H1 (cell line): ENCODE results near the gene DPH6. TPM values are rescaled to one million over a fixed set of nuclear protein-coding genes. Genes with fewer than 3 reads are reported as not detected.

Experiments used
- CEBPB ChIP-seq: IDR thresholded peaks from 2 replicates; pipeline ENCODE4 v1.6.1; 2012; ENCODE audit warnings: low read depth, low read length
- HDAC6 ChIP-seq: IDR thresholded peaks from one replicate; pipeline ENCODE4 v1.7.1; 2012; ENCODE audit warnings: low read depth, mild to moderate bottlenecking, inconsistent platforms, low read length, moderate library complexity
- KDM4A ChIP-seq: IDR thresholded peaks from one replicate; pipeline ENCODE4 v1.7.1; 2012; ENCODE audit warnings: low read depth, mild to moderate bottlenecking, moderate library complexity, low read length, inconsistent platforms; ENCODE audit not compliant: severe bottlenecking
- NANOG ChIP-seq: IDR thresholded peaks from 2 replicates; pipeline ENCODE4 v1.6.1; 2011; ENCODE audit warnings: low read length, low read depth, mild to moderate bottlenecking, inconsistent platforms; ENCODE audit not compliant: insufficient read depth, poor library complexity, severe bottlenecking
- PHF8 ChIP-seq: fragments of 200-600 bp; sonication (generic); conservative IDR thresholded peaks from 2 replicates; pipeline ENCODE4 v1.7.1; 2012; ENCODE audit warnings: low read depth, mild to moderate bottlenecking, inconsistent platforms, low read length, moderate library complexity
- RFX5 ChIP-seq: IDR thresholded peaks from 2 replicates; pipeline ENCODE4 v1.6.1; 2011; ENCODE audit warnings: low read depth, low read length, improper control_type of control experiment, borderline replicate concordance
- SIN3A ChIP-seq, 2 experiments: IDR thresholded peaks in 1 of 2; conservative IDR thresholded peaks in 1 of 2; 2 replicates each; pipeline ENCODE4 v1.6.1; 2011 to 2012; ENCODE audit warnings: low read length in 2 of 2, improper control_type of control experiment in 1 of 2, low read depth in 1 of 2, mild to moderate bottlenecking in 1 of 2
- TAF7 ChIP-seq: optimal IDR thresholded peaks from 2 replicates; pipeline ENCODE3; 2011; ENCODE audit warnings: low read depth, mild to moderate bottlenecking, inconsistent platforms, low read length, moderate library complexity, borderline replicate concordance
- YY1 ChIP-seq: IDR thresholded peaks from 2 replicates; pipeline ENCODE4 v1.6.1; 2011; ENCODE audit warnings: low read depth, mild to moderate bottlenecking, low read length
- polyA plus RNA-seq, 7 experiments: library from polyadenylated mRNA; depleted of rRNA in 3 of 7; stranded (reverse) in 5 of 7; unstranded in 2 of 7; fragments of >200 nt in 5 of 7; fragments of 200-250 nt in 2 of 7; gene quantifications; 1 replicate in 5 of 7; 2 replicates in 1 of 7; 4 replicates in 1 of 7; pipeline versions ENCODE4 v1.2.1 to v1.2.3, GENCODE V29; 2011 to 2013; ENCODE audit warnings: missing spikeins in 2 of 7, mixed read lengths in 2 of 7
- total RNA-seq: library from RNA; stranded (reverse); fragmentation: NEBNext Ultra II Directional; extraction: Animal tissue kit (Norgen Biotek cat#: 25700); gene quantifications from 2 replicates; pipeline ENCODE4 v1.2.1, GENCODE V29; 2021
- TF ChIP-seq, protein P1 (sequence below): fragments of 300-600 bp; sonication (generic); IDR thresholded peaks from 2 replicates; pipeline ENCODE4 v1.7.1; 2012; ENCODE audit warnings: low read length, moderate library complexity, mild to moderate bottlenecking, inconsistent platforms; ENCODE audit not compliant: insufficient replicate concordance
- TF ChIP-seq, protein P2 (sequence below): IDR thresholded peaks from 2 replicates; pipeline ENCODE4 v1.6.1; 2012; ENCODE audit warnings: inconsistent platforms

DPH6 gene
- total and polyA plus RNA-seq, 2 of the 8 experiments (the other 6 are each of a cell fraction or from before 2014, with no cell fraction given): 21.6 to 30.5 TPM

DNA sequence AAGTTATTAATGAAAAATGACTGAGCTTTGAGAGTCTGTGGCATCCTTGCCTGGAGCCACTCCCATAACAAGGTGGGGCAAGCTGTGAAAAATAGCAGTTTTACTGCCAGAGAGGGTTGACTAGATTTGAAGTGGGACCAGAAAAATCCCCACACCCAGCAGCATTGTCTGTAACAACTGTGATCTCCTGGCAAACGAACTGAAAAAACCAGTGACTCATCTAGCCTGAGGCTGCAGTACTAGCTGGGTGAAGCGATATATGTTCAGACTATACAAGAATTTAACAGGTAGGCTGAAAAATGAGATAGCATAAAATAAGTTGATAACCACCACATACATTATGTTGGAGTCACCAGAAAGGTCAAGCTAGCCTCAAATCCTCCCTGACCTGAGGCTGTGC is 64.0 kb downstream of the DPH6 start (continued):
- TF ChIP-seq, protein P1, sequence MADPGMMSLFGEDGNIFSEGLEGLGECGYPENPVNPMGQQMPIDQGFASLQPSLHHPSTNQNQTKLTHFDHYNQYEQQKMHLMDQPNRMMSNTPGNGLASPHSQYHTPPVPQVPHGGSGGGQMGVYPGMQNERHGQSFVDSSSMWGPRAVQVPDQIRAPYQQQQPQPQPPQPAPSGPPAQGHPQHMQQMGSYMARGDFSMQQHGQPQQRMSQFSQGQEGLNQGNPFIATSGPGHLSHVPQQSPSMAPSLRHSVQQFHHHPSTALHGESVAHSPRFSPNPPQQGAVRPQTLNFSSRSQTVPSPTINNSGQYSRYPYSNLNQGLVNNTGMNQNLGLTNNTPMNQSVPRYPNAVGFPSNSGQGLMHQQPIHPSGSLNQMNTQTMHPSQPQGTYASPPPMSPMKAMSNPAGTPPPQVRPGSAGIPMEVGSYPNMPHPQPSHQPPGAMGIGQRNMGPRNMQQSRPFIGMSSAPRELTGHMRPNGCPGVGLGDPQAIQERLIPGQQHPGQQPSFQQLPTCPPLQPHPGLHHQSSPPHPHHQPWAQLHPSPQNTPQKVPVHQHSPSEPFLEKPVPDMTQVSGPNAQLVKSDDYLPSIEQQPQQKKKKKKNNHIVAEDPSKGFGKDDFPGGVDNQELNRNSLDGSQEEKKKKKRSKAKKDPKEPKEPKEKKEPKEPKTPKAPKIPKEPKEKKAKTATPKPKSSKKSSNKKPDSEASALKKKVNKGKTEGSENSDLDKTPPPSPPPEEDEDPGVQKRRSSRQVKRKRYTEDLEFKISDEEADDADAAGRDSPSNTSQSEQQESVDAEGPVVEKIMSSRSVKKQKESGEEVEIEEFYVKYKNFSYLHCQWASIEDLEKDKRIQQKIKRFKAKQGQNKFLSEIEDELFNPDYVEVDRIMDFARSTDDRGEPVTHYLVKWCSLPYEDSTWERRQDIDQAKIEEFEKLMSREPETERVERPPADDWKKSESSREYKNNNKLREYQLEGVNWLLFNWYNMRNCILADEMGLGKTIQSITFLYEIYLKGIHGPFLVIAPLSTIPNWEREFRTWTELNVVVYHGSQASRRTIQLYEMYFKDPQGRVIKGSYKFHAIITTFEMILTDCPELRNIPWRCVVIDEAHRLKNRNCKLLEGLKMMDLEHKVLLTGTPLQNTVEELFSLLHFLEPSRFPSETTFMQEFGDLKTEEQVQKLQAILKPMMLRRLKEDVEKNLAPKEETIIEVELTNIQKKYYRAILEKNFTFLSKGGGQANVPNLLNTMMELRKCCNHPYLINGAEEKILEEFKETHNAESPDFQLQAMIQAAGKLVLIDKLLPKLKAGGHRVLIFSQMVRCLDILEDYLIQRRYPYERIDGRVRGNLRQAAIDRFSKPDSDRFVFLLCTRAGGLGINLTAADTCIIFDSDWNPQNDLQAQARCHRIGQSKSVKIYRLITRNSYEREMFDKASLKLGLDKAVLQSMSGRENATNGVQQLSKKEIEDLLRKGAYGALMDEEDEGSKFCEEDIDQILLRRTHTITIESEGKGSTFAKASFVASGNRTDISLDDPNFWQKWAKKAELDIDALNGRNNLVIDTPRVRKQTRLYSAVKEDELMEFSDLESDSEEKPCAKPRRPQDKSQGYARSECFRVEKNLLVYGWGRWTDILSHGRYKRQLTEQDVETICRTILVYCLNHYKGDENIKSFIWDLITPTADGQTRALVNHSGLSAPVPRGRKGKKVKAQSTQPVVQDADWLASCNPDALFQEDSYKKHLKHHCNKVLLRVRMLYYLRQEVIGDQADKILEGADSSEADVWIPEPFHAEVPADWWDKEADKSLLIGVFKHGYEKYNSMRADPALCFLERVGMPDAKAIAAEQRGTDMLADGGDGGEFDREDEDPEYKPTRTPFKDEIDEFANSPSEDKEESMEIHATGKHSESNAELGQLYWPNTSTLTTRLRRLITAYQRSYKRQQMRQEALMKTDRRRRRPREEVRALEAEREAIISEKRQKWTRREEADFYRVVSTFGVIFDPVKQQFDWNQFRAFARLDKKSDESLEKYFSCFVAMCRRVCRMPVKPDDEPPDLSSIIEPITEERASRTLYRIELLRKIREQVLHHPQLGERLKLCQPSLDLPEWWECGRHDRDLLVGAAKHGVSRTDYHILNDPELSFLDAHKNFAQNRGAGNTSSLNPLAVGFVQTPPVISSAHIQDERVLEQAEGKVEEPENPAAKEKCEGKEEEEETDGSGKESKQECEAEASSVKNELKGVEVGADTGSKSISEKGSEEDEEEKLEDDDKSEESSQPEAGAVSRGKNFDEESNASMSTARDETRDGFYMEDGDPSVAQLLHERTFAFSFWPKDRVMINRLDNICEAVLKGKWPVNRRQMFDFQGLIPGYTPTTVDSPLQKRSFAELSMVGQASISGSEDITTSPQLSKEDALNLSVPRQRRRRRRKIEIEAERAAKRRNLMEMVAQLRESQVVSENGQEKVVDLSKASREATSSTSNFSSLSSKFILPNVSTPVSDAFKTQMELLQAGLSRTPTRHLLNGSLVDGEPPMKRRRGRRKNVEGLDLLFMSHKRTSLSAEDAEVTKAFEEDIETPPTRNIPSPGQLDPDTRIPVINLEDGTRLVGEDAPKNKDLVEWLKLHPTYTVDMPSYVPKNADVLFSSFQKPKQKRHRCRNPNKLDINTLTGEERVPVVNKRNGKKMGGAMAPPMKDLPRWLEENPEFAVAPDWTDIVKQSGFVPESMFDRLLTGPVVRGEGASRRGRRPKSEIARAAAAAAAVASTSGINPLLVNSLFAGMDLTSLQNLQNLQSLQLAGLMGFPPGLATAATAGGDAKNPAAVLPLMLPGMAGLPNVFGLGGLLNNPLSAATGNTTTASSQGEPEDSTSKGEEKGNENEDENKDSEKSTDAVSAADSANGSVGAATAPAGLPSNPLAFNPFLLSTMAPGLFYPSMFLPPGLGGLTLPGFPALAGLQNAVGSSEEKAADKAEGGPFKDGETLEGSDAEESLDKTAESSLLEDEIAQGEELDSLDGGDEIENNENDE: no peak
- TF ChIP-seq PHF8 (no peak), RFX5 (no peak), CEBPB (no peak), SIN3A (conservative IDR thresholded peaks at IDR 0.05 in 1 of 2, IDR thresholded peaks at IDR 0.05 in 1 of 2; ENCODE audit: low read depth in 1 of 2, low read length in 2 of 2) (no peak), TAF7 (no peak), YY1 (no peak), HDAC6 (no peak), KDM4A (no peak), NANOG (no peak)
- TF ChIP-seq, protein P2, sequence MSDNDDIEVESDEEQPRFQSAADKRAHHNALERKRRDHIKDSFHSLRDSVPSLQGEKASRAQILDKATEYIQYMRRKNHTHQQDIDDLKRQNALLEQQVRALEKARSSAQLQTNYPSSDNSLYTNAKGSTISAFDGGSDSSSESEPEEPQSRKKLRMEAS: no peak
